RWPE1 (cell line): ENCODE measurements around the gene DMXL1.
"Not testable (repeated sequence)": the region's sequence is repeated elsewhere in the genome, so short reads cannot be mapped to it uniquely, and the experiment has no call there.

ENCODE experiments used
- CTCF ChIA-PET: fragments of 350-600 bp; sonication (Branson Sonifier 250); formaldehyde crosslinking; extraction: SDS; loops from one replicate; lab custom pipeline; 2021; lab: Yijun Ruan, JAX
- POLR2A ChIA-PET: fragments of 400-600 bp; formaldehyde crosslinking; extraction: SDS; loops from one replicate; lab custom pipeline; 2020; ENCODE audit warnings: antibody characterized with exemption; ENCODE audit not compliant: low non-redundant PET; lab: Yijun Ruan, JAX
- DNase-seq: peaks from one replicate; pipeline ENCODE4 v3.0.0; 2012; ENCODE audit warnings: low spot score
- H3K27ac ChIP-seq: fragments of 450-650 bp; 2 replicates; pipeline ENCODE4 v1.5.1; 2017
- CTCF ChIP-seq: fragments of 450-650 bp; conservative IDR thresholded peaks from 2 replicates; pipeline ENCODE4 v1.5.1; 2017; ENCODE audit warnings: low read depth, mild to moderate bottlenecking

Gene DMXL1

DNA sequence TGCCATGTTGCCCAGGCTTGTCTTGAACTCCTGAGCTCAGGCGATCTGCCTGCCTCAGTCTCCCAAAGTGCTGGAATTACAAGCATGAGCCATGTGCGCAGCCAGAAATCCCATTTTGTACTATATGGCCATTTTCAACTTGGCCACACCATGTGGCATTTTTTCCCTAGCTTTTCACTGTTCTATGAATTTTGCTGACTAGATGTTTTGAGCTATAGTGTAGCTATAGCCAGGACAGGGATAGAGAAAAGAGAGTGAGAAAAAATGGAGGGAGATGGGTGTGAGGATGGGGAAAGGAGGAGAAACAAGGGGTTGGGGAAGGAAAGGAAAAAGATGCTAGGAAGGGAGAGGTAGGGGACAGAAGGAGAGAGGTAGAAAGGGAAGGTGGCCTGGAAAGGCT, 46.4 kb downstream of the DMXL1 start:
- ChIA-PET POLR2A (no interaction called here), CTCF (interaction anchor here (0.6 kb wide), 2 partner anchors 10 to 153 kb away, joined by 3 to 4 read pairs; no protein-coding TSS in a partner anchor)
- no peak for DNase-seq
- no peak for TF ChIP-seq CTCF
- no peak overlapping the region for H3K27ac ChIP-seq

GRCh38 chr5:119118000-119118399, 47.1 kb downstream of the DMXL1 start:
- no peak for TF ChIP-seq CTCF
- DNase-seq, result no peak
- POLR2A ChIA-PET, result no interaction called here
- CTCF ChIA-PET, result no interaction called here
- H3K27ac ChIP-seq, result no peak overlapping the region

DNA sequence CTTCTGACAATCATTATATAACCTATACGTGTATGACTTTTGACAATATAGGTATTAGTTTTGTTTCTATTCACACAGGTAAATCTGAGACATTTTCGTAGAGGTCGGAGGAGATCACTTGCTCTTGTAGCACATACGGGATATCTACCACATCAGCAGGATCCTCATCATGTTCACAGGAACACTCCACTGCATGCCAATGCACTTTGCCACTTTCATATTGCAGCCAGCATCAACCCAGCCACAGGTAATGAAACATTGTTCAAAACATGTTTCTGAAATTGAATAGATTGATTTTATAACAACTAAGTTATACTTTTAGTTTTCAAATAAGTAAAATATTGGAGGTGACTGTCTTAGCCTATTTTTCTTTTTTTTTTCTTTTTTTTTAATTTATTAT, 50.0 kb downstream of the DMXL1 start:
- ChIA-PET CTCF (interaction anchor here (0.9 kb wide), 1 partner anchor 18 kb away, joined by 3 read pairs; no protein-coding TSS in a partner anchor), POLR2A (no interaction called here)
- no peak for TF ChIP-seq CTCF
- DNase-seq, result no peak
- no peak overlapping the region for H3K27ac ChIP-seq

- H3K27ac ChIP-seq, DNase-seq, CTCF ChIA-PET, POLR2A ChIA-PET: not testable (repeated sequence)
Observed at GRCh38 chr5:119122474-119122873, 51.6 kb downstream of the DMXL1 start.

GRCh38 chr5:119123280-119123679, 52.4 kb downstream of the DMXL1 start:
- no peak for DNase-seq
- ChIA-PET POLR2A (no interaction called here), CTCF (no interaction called here)
- no peak overlapping the region for H3K27ac ChIP-seq
- TF ChIP-seq CTCF, result no peak

DNA sequence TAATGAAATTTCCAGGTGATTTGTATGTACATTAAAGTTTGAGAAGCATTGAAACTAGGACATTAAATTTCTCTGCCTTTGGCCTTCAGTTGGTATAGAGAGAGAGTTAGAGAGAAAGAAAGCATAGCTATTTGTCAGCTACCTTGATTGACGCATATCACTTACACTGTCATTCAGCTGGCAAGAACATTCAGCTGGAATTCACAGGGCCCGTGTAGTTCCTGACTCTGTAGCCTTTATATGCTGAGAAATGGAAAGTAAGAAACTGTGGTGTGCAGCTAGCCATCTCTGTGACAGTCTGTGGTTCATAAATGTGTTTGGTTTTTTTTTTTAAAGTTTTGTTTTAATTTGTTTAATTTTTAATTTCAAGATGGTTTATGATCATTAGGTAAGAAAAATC, 58.9 kb downstream of the DMXL1 start:
- ChIA-PET CTCF (interaction anchor here (0.7 kb wide), 1 partner anchor 23 kb away, joined by 3 read pairs; no protein-coding TSS in a partner anchor), POLR2A (no interaction called here)
- no peak overlapping the region for H3K27ac ChIP-seq
- no peak for DNase-seq
- no peak for TF ChIP-seq CTCF

GRCh38 chr5:119131530-119132304, 60.8 kb downstream of the DMXL1 start:
- no peak for DNase-seq
- TF ChIP-seq CTCF, result no peak
- H3K27ac ChIP-seq, result no peak overlapping the region
- ChIA-PET POLR2A (interaction anchor here (0.6 kb wide), 1 partner anchor 48 kb away, joined by 3 read pairs; no protein-coding TSS in a partner anchor), CTCF (no interaction called here)

GRCh38 chr5:119135743-119136142, 64.9 kb downstream of the DMXL1 start:
- H3K27ac ChIP-seq, DNase-seq, POLR2A ChIA-PET: not testable (repeated sequence)
- CTCF ChIA-PET, result interaction anchor here (0.8 kb wide), 1 partner anchor 9 kb away, joined by 3 read pairs; no protein-coding TSS in a partner anchor
